K562 (cell line): Measurements from ENCODE around the gene PLEKHG1. TPM values are rescaled to one million over a fixed set of nuclear protein-coding genes. Genes with fewer than 3 reads are reported as not detected.

Experiments used
- ATAC-seq: fragments of 200-7000 bp; cut with Tn5 transposase; 3 replicates; pipeline ENCODE4 v1.9.1; 2020; ENCODE audit warnings: moderate library complexity
- BruUV-seq: library from RNA; stranded (reverse); fragments of 400-500 nt; replicated peaks from 2 replicates; lab custom pipeline; 2021; lab: Mats Ljungman, UMichigan
- CTCF ChIA-PET: fragments of 300-600 bp; formaldehyde crosslinking; extraction: SDS; loops from one replicate; lab custom pipeline; 2021; ENCODE audit warnings: low intra/inter-chr PET ratio; lab: Yijun Ruan, JAX
- POLR2A ChIA-PET: fragments of 300-600, 350-650 bp; sonication (Branson Sonifier 250); formaldehyde crosslinking; extraction: SDS; loops from one replicate; lab custom pipeline; 2021; ENCODE audit warnings: antibody characterized with exemption, inconsistent platforms; lab: Yijun Ruan, JAX
- DNase-seq, 4 experiments: peaks; one replicate each; pipeline versions ENCODE4 v3.0.0 to v3.0.0-alpha.2; 2011 to 2018; ENCODE audit warnings: low spot score in 3 of 4, mixed read lengths in 3 of 4; ENCODE audit errors: extremely low read depth in 1 of 4
- FAIRE-seq: peaks from 2 replicates; lab custom pipeline; 2011; peaks lifted over from hg19 to GRCh38; lab: Jason Lieb, UNC
- H2AFZ ChIP-seq: 2 replicates; pipeline ENCODE4 v1.6.0; 2011; ENCODE audit warnings: low read depth, low read length, control low read depth, inconsistent platforms
- H3K27ac ChIP-seq: fragments of 200-600 bp; 3 replicates; pipeline ENCODE4 v1.8.0; 2011; ENCODE audit warnings: low read depth, mild to moderate bottlenecking, control low read depth, inconsistent platforms, low read length, moderate library complexity, mixed read lengths; ENCODE audit errors: extremely low read depth
- H3K27me3 ChIP-seq, 2 experiments: fragments of 300-600 bp in 1 of 2; 2 replicates in 1 of 2; 3 replicates in 1 of 2; pipeline versions ENCODE4 v1.6.0 to v1.8.0; 2011; ENCODE audit warnings: inconsistent platforms in 2 of 2, low read length in 2 of 2, mild to moderate bottlenecking in 1 of 2, mixed read lengths in 1 of 2, moderate library complexity in 1 of 2; ENCODE audit not compliant: control insufficient read depth in 2 of 2, insufficient read depth in 2 of 2
- H3K36me3 ChIP-seq: fragments of 300-600 bp; 3 replicates; pipeline ENCODE4 v1.8.0; 2011; ENCODE audit warnings: mild to moderate bottlenecking, low read length, inconsistent platforms; ENCODE audit not compliant: control insufficient read depth, insufficient read depth
- H3K4me1 ChIP-seq, 2 experiments: fragments of 200-600 bp in 1 of 2; replicated peaks in 1 of 2; 2 replicates in 1 of 2; 3 replicates in 1 of 2; pipeline versions ENCODE4 v1.5.1 to v1.8.0; 2011; ENCODE audit warnings: inconsistent platforms in 2 of 2, low read length in 2 of 2, mild to moderate bottlenecking in 1 of 2, mixed read lengths in 1 of 2, moderate library complexity in 1 of 2; ENCODE audit not compliant: control insufficient read depth in 2 of 2, insufficient read depth in 2 of 2
- H3K4me2 ChIP-seq: 2 replicates; pipeline ENCODE4 v1.6.1; 2011; ENCODE audit warnings: low read length, control low read depth, inconsistent platforms, mixed read lengths; ENCODE audit not compliant: insufficient read depth
- H3K4me3 ChIP-seq: fragments of 200-600 bp; sonication (generic), shearing (Covaris generic); 2 replicates; pipeline ENCODE4 v1.5.1; 2016; ENCODE audit warnings: control low read depth, inconsistent platforms
- H3K79me2 ChIP-seq: fragments of 200-600 bp; 3 replicates; pipeline ENCODE4 v1.8.0; 2011; ENCODE audit warnings: low read length, inconsistent platforms; ENCODE audit not compliant: control insufficient read depth, insufficient read depth
- H3K9ac ChIP-seq, 2 experiments: 2 replicates each; pipeline versions ENCODE4 v1.6.0 to v1.6.1; 2011; ENCODE audit warnings: low read depth in 2 of 2, low read length in 2 of 2, control low read depth in 1 of 2, inconsistent platforms in 1 of 2, mild to moderate bottlenecking in 1 of 2, mixed read lengths in 1 of 2; ENCODE audit not compliant: insufficient read depth in 1 of 2
- H3K9me1 ChIP-seq: one replicate; pipeline ENCODE4 v1.6.0; 2011; ENCODE audit warnings: inconsistent platforms, mild to moderate bottlenecking, low read length, moderate library complexity; ENCODE audit not compliant: control insufficient read depth, insufficient read depth
- H3K9me3 ChIP-seq: replicated peaks from 2 replicates; pipeline ENCODE4 v1.5.1; 2011; ENCODE audit warnings: low read depth, low read length, inconsistent platforms; ENCODE audit not compliant: control insufficient read depth, insufficient read depth
- H4K20me1 ChIP-seq: replicated peaks from 2 replicates; pipeline ENCODE4 v1.6.1; 2011; ENCODE audit warnings: low read length, inconsistent platforms, mixed read lengths; ENCODE audit not compliant: control insufficient read depth, insufficient read depth
- TFE3 ChIP-seq: fragments of 450-650 bp; formaldehyde crosslinking; IDR thresholded peaks from 2 replicates; pipeline ENCODE4 v1.4.0; 2020; ENCODE audit warnings: mild to moderate bottlenecking, mixed read lengths
- ZNF551 ChIP-seq: fragments of 250-450 bp; sonication (Bioruptor Pico); IDR thresholded peaks from 2 replicates; pipeline ENCODE4 v1.5.0; 2021; ENCODE audit warnings: mild to moderate bottlenecking, moderate library complexity
- WGBS: fragments of 100-300 bp; shearing (Covaris generic); methylation state at CpG from one replicate; pipeline ENCODE4 v1.1.6; 2016; ENCODE audit warnings: low coverage, mixed read lengths; ENCODE audit not compliant: insufficient coverage; ENCODE audit errors: missing lambda C conversion rate; 5-methylcytosine and 5-hydroxymethylcytosine counted together
- in situ Hi-C: fragments of 300-500 bp; cut with MboI; formaldehyde crosslinking; loops from 4 replicates; pipeline ENCODE4 v1.15.0; 2018; ENCODE audit warnings: inconsistent platforms, mixed read lengths
- intact Hi-C: fragments of 100-400 bp; cut with micrococcal nuclease; formaldehyde crosslinking; loops from 2 replicates; pipeline ENCODE4 v1.14.2; 2022
- polyA plus RNA-seq, 8 experiments: library from polyadenylated mRNA; depleted of rRNA in 4 of 8; stranded (reverse) in 5 of 8; unstranded in 3 of 8; fragments of >200 nt; fragmentation: Nextera tagmentation in 2 of 8; fragmentation: Illumina TruSeq in 1 of 8; extraction: Ambion mirVana in 2 of 8; extraction: Trizol in 1 of 8; gene quantifications; 2 replicates each; pipeline versions ENCODE4 v1.2.1 to v1.2.3, GENCODE V29; 2011 to 2014; ENCODE audit warnings: inconsistent platforms in 1 of 8, missing spikeins in 1 of 8
- total RNA-seq, 7 experiments: library from RNA; depleted of rRNA in 6 of 7; stranded (reverse); fragments of >200 nt in 6 of 7; fragmentation: Illumina TruSeq in 2 of 7; extraction: Trizol in 2 of 7; gene quantifications; 2 replicates each; pipeline versions ENCODE4 v1.2.1 to v1.2.3, GENCODE V29; 2011 to 2021; ENCODE audit warnings: low replicate concordance in 1 of 7

Gene PLEKHG1
- total and polyA plus RNA-seq, 9 of the 15 experiments (the other 6 are each of a cell fraction or from before 2014, with no cell fraction given) = 0.03 to 0.16 (median 0.03) TPM; not detected in 6

- intact Hi-C loops = no loop called here
Measured at GRCh38 chr6:150560884-150561219, 38.8 kb upstream of the PLEKHG1 start.

More at GRCh38 chr6:150560884-150561219, 38.8 kb upstream of the PLEKHG1 start:
- H2AFZ ChIP-seq = peak overlapping the region; percentile 6; the same call in 1 of the 2 replicates
- no peaks in the 10 kb centered on the region for H3K9me1 ChIP-seq
- peak overlapping the region; percentile 64; the same call in 1 of the 3 replicates for H3K27ac ChIP-seq
- TF ChIP-seq TFE3 (CRISPR knock-in tag) (peak; percentile 2; the same call in 1 of the 2 replicates), ZNF551 (CRISPR knock-in tag) (no peak)
- no peaks in the 10 kb centered on the region for H3K79me2 ChIP-seq
- POLR2A ChIA-PET = no interaction called here
- FAIRE-seq = no peak
- no peak for ATAC-seq
- CTCF ChIA-PET = no interaction called here
- no peak overlapping the region for H3K9ac ChIP-seq
- H3K36me3 ChIP-seq = no peaks in the 10 kb centered on the region
- no peaks in the 10 kb centered on the region for H4K20me1 ChIP-seq
- H3K9me3 ChIP-seq = no peaks in the 10 kb centered on the region
- no TSS peak for BruUV-seq
- 6% methylated on average over 6 of the region's 6 CpGs for WGBS
- in situ Hi-C loops = no loop called here
- H3K4me3 ChIP-seq = no peak overlapping the region
- no peaks in the 10 kb centered on the region; a peak in 1 of 5 replicates for H3K27me3 ChIP-seq
- H3K4me1 ChIP-seq = peaks cover 0 to 3% of the 10 kb centered on the region in 2 experiments; a peak in 2 of 5 replicates
- H3K4me2 ChIP-seq = peak overlapping the region; percentile 40; the same call in 1 of the 2 replicates
- DNase-seq = no peak
